ENCODE measurements around the gene PRUNE2. TPM values are rescaled to one million over a fixed set of nuclear protein-coding genes. Genes with fewer than 3 reads are reported as not detected.

The PRUNE2 gene
- total and polyA plus RNA-seq, 4 donors, result 1.3 to 4.5 (median 1.6) TPM

GRCh38 chr9:76657265-76657664, 248.6 kb downstream of the PRUNE2 start:
- no peaks in the 10 kb centered on the region for H3K36me3 ChIP-seq (ENCODE audit: control insufficient read depth in 4 of 4, insufficient read depth in 3 of 4, low read depth in 1 of 4, low read length in 3 of 4)
- H3K9ac ChIP-seq (ENCODE audit: low read depth in 1 of 2, low read length in 2 of 2), result no peak overlapping the region
- no peaks in the 10 kb centered on the region for H3K27me3 ChIP-seq (ENCODE audit: control insufficient read depth in 4 of 4, insufficient read depth in 4 of 4, low read length in 3 of 4)
- H3K4me1 ChIP-seq (ENCODE audit: control insufficient read depth in 4 of 4, insufficient read depth in 4 of 4, low read length in 3 of 4), result no peaks in the 10 kb centered on the region
- TF ChIP-seq, protein P1, sequence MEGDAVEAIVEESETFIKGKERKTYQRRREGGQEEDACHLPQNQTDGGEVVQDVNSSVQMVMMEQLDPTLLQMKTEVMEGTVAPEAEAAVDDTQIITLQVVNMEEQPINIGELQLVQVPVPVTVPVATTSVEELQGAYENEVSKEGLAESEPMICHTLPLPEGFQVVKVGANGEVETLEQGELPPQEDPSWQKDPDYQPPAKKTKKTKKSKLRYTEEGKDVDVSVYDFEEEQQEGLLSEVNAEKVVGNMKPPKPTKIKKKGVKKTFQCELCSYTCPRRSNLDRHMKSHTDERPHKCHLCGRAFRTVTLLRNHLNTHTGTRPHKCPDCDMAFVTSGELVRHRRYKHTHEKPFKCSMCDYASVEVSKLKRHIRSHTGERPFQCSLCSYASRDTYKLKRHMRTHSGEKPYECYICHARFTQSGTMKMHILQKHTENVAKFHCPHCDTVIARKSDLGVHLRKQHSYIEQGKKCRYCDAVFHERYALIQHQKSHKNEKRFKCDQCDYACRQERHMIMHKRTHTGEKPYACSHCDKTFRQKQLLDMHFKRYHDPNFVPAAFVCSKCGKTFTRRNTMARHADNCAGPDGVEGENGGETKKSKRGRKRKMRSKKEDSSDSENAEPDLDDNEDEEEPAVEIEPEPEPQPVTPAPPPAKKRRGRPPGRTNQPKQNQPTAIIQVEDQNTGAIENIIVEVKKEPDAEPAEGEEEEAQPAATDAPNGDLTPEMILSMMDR (IDR thresholded peaks at IDR 0.05; ENCODE audit: low read depth, low read length, missing input control), result no peak
- no peak for TF ChIP-seq RXRA (IDR thresholded peaks at IDR 0.05)
- TF ChIP-seq FOXA1 (IDR thresholded peaks at IDR 0.05), result no peak
- no peak for TF ChIP-seq ATF3 (IDR thresholded peaks at IDR 0.05)
- TF ChIP-seq, protein P2, sequence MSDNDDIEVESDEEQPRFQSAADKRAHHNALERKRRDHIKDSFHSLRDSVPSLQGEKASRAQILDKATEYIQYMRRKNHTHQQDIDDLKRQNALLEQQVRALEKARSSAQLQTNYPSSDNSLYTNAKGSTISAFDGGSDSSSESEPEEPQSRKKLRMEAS (IDR thresholded peaks at IDR 0.05), result no peak
- no peak for TF ChIP-seq EGR1 (IDR thresholded peaks at IDR 0.05; ENCODE audit: low read depth in 2 of 2)
- no peak for TF ChIP-seq RAD21 (IDR thresholded peaks at IDR 0.05)
- TF ChIP-seq, protein P3, sequence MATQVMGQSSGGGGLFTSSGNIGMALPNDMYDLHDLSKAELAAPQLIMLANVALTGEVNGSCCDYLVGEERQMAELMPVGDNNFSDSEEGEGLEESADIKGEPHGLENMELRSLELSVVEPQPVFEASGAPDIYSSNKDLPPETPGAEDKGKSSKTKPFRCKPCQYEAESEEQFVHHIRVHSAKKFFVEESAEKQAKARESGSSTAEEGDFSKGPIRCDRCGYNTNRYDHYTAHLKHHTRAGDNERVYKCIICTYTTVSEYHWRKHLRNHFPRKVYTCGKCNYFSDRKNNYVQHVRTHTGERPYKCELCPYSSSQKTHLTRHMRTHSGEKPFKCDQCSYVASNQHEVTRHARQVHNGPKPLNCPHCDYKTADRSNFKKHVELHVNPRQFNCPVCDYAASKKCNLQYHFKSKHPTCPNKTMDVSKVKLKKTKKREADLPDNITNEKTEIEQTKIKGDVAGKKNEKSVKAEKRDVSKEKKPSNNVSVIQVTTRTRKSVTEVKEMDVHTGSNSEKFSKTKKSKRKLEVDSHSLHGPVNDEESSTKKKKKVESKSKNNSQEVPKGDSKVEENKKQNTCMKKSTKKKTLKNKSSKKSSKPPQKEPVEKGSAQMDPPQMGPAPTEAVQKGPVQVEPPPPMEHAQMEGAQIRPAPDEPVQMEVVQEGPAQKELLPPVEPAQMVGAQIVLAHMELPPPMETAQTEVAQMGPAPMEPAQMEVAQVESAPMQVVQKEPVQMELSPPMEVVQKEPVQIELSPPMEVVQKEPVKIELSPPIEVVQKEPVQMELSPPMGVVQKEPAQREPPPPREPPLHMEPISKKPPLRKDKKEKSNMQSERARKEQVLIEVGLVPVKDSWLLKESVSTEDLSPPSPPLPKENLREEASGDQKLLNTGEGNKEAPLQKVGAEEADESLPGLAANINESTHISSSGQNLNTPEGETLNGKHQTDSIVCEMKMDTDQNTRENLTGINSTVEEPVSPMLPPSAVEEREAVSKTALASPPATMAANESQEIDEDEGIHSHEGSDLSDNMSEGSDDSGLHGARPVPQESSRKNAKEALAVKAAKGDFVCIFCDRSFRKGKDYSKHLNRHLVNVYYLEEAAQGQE (IDR thresholded peaks at IDR 0.05), result no peak
- no peak for TF ChIP-seq TAF1 (conservative IDR thresholded peaks at IDR 0.05)
- TF ChIP-seq GABPA (IDR thresholded peaks at IDR 0.05 in 1 of 2, conservative IDR thresholded peaks at IDR 0.05 in 1 of 2), result no peak
- TF ChIP-seq, protein P4, sequence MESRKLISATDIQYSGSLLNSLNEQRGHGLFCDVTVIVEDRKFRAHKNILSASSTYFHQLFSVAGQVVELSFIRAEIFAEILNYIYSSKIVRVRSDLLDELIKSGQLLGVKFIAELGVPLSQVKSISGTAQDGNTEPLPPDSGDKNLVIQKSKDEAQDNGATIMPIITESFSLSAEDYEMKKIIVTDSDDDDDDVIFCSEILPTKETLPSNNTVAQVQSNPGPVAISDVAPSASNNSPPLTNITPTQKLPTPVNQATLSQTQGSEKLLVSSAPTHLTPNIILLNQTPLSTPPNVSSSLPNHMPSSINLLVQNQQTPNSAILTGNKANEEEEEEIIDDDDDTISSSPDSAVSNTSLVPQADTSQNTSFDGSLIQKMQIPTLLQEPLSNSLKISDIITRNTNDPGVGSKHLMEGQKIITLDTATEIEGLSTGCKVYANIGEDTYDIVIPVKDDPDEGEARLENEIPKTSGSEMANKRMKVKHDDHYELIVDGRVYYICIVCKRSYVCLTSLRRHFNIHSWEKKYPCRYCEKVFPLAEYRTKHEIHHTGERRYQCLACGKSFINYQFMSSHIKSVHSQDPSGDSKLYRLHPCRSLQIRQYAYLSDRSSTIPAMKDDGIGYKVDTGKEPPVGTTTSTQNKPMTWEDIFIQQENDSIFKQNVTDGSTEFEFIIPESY (IDR thresholded peaks at IDR 0.05), result no peak
- TF ChIP-seq HNF4G (IDR thresholded peaks at IDR 0.05), result no peak
- no peak for TF ChIP-seq NR2F2 (IDR thresholded peaks at IDR 0.05)
- no peak for TF ChIP-seq JUND (IDR thresholded peaks at IDR 0.05)
- TF ChIP-seq HNF4A (conservative IDR thresholded peaks at IDR 0.05), result no peak
- TF ChIP-seq FOXA2 (IDR thresholded peaks at IDR 0.05), result no peak
- TF ChIP-seq YY1 (IDR thresholded peaks at IDR 0.05), result no peak
- TF ChIP-seq SP1 (IDR thresholded peaks at IDR 0.05), result no peak
- H3K9me3 ChIP-seq (ENCODE audit: control insufficient read depth in 4 of 4, low read length in 3 of 4), result no peaks in the 10 kb centered on the region
- no peak overlapping the region for H3K4me3 ChIP-seq (ENCODE audit: low read depth in 1 of 3, low read length in 3 of 3)
- H3K27ac ChIP-seq (ENCODE audit: low read depth in 1 of 2, low read length in 2 of 2), result no peak overlapping the region
- no peak for DNase-seq (ENCODE audit: low spot score)
